H1 (cell line): Measurements from ENCODE around the gene SHISA6. TPM values are rescaled to one million over a fixed set of nuclear protein-coding genes. Genes with fewer than 3 reads are reported as not detected.
A peak's percentile ranks its signal among the peaks of the same experiment; 100 is the strongest.

Experiments
- CTCF ChIA-PET: fragments of 300-600 bp; sonication (Branson Sonifier 250); formaldehyde crosslinking; loops from one replicate; lab custom pipeline; 2021; ENCODE audit not compliant: partially characterized antibody; lab: Charles Lee
- POLR2A ChIA-PET: fragments of 300-600 bp; sonication (Branson Sonifier 250); formaldehyde crosslinking; loops from one replicate; lab custom pipeline; 2021; ENCODE audit warnings: inconsistent platforms; ENCODE audit not compliant: partially characterized antibody; lab: Charles Lee
- DNase-seq, 2 experiments: peaks; one replicate each; pipeline versions ENCODE4 v3.0.0 to v3.0.0-alpha.2; 2010 to 2022; ENCODE audit warnings: low spot score in 2 of 2, low read depth in 1 of 2, mixed read lengths in 1 of 2
- FAIRE-seq: peaks from 2 replicates; lab custom pipeline; 2011; peaks lifted over from hg19 to GRCh38; lab: Jason Lieb, UNC
- H2AFZ ChIP-seq: 2 replicates; pipeline ENCODE4 v1.8.1; 2012; ENCODE audit warnings: low read length, inconsistent platforms
- H2AK5ac ChIP-seq: 2 replicates; pipeline ENCODE4 v1.6.1; 2013; ENCODE audit warnings: low read depth, low read length
- H2BK120ac ChIP-seq: replicated peaks from 2 replicates; pipeline ENCODE3; 2013; ENCODE audit warnings: low read depth, low read length, inconsistent platforms
- H2BK12ac ChIP-seq: 2 replicates; pipeline ENCODE4 v1.6.1; 2013; ENCODE audit warnings: low read depth, low read length
- H2BK15ac ChIP-seq: 2 replicates; pipeline ENCODE4 v1.6.1; 2013; ENCODE audit warnings: low read length
- H2BK20ac ChIP-seq: 2 replicates; pipeline ENCODE4 v1.6.1; 2013; ENCODE audit warnings: low read length
- H2BK5ac ChIP-seq: 2 replicates; pipeline ENCODE4 v1.6.1; 2013; ENCODE audit warnings: low read depth, low read length
- H3K14ac ChIP-seq: 2 replicates; pipeline ENCODE4 v1.6.1; 2013; ENCODE audit warnings: inconsistent platforms; ENCODE audit not compliant: insufficient read length
- H3K18ac ChIP-seq: 2 replicates; pipeline ENCODE4 v1.6.1; 2013; ENCODE audit warnings: low read length; ENCODE audit errors: extremely low read depth
- H3K23ac ChIP-seq: 2 replicates; pipeline ENCODE4 v1.6.1; 2013; ENCODE audit warnings: inconsistent platforms; ENCODE audit not compliant: insufficient read length
- H3K23me2 ChIP-seq: 2 replicates; pipeline ENCODE4 v1.6.1; 2013; ENCODE audit warnings: low read depth, low read length
- H3K27ac ChIP-seq: 2 replicates; pipeline ENCODE4 v1.6.1; 2011; ENCODE audit warnings: low read depth, low read length, inconsistent platforms
- H3K27me3 ChIP-seq, 4 experiments: replicated peaks in 1 of 4; 1 replicate in 1 of 4; 2 replicates in 3 of 4; pipeline versions ENCODE4 v1.6.1 to v1.8.1; 2011 to 2013; ENCODE audit warnings: low read length in 3 of 4, mild to moderate bottlenecking in 3 of 4, inconsistent platforms in 2 of 4, mixed read lengths in 2 of 4, moderate library complexity in 1 of 4; ENCODE audit not compliant: control insufficient read depth in 3 of 4, insufficient read depth in 3 of 4; ENCODE audit errors: extremely low read depth in 1 of 4
- H3K36me3 ChIP-seq, 4 experiments: 2 replicates each; pipeline versions ENCODE4 v1.6.1 to v1.8.1; 2011 to 2013; ENCODE audit warnings: mild to moderate bottlenecking in 4 of 4, low read length in 3 of 4, moderate library complexity in 2 of 4, control low read depth in 1 of 4, inconsistent platforms in 1 of 4; ENCODE audit not compliant: insufficient read depth in 4 of 4, control insufficient read depth in 2 of 4
- H3K4ac ChIP-seq: replicated peaks from 2 replicates; pipeline ENCODE3; 2013; ENCODE audit warnings: low read length, low read depth, mixed read lengths, inconsistent platforms; ENCODE audit not compliant: insufficient read length
- H3K4me1 ChIP-seq, 4 experiments: replicated peaks in 1 of 4; 1 replicate in 1 of 4; 2 replicates in 3 of 4; pipeline versions ENCODE4 v1.6.1 to v1.8.1; 2011 to 2013; ENCODE audit warnings: low read length in 3 of 4, inconsistent platforms in 2 of 4, mixed read lengths in 1 of 4; ENCODE audit not compliant: insufficient read depth in 4 of 4, control insufficient read depth in 3 of 4
- H3K4me2 ChIP-seq, 2 experiments: 2 replicates each; pipeline versions ENCODE4 v1.6.1 to v1.8.1; 2011 to 2013; ENCODE audit warnings: low read depth in 2 of 2, low read length in 2 of 2, control low read depth in 1 of 2, inconsistent platforms in 1 of 2, mild to moderate bottlenecking in 1 of 2; ENCODE audit not compliant: insufficient read depth in 1 of 2
- H3K4me3 ChIP-seq, 4 experiments: fragments of 200-600, 300-600 bp in 1 of 4; sonication (generic), shearing (Covaris generic), sonication (Bioruptor Twin) in 1 of 4; 2 replicates each; pipeline versions ENCODE4 v1.5.1 to v1.8.1; 2011 to 2016; ENCODE audit warnings: low read length in 4 of 4, low read depth in 3 of 4, control low read depth in 2 of 4, inconsistent platforms in 2 of 4, mild to moderate bottlenecking in 2 of 4, mixed read lengths in 1 of 4, moderate library complexity in 1 of 4; ENCODE audit not compliant: insufficient read depth in 2 of 4; ENCODE audit errors: extremely low read depth in 1 of 4
- H3K56ac ChIP-seq: replicated peaks from 2 replicates; pipeline ENCODE3; 2013; ENCODE audit warnings: low read depth, mild to moderate bottlenecking, mixed read lengths, low read length, inconsistent platforms; ENCODE audit not compliant: insufficient read length
- H3K79me1 ChIP-seq: 2 replicates; pipeline ENCODE4 v1.6.1; 2013; ENCODE audit warnings: low read depth, low read length, control low read depth
- H3K79me2 ChIP-seq, 2 experiments: 2 replicates each; pipeline versions ENCODE4 v1.6.1 to v1.8.1; 2012 to 2013; ENCODE audit warnings: low read length in 2 of 2, mild to moderate bottlenecking in 2 of 2, inconsistent platforms in 1 of 2; ENCODE audit not compliant: insufficient read depth in 2 of 2, control insufficient read depth in 1 of 2
- H3K9ac ChIP-seq, 4 experiments: replicated peaks in 1 of 4; 1 replicate in 1 of 4; 2 replicates in 3 of 4; pipeline versions ENCODE4 v1.6.1 to v1.8.1; 2011 to 2013; ENCODE audit warnings: low read depth in 3 of 4, low read length in 3 of 4, control low read depth in 2 of 4, mild to moderate bottlenecking in 2 of 4, moderate library complexity in 2 of 4, inconsistent platforms in 1 of 4; ENCODE audit errors: extremely low read depth in 1 of 4
- H3K9me3 ChIP-seq, 2 experiments: 2 replicates each; pipeline versions ENCODE4 v1.6.1 to v1.8.1; 2012 to 2013; ENCODE audit warnings: mild to moderate bottlenecking in 2 of 2, moderate library complexity in 2 of 2, control low read depth in 1 of 2, inconsistent platforms in 1 of 2, low read depth in 1 of 2, low read length in 1 of 2, mixed read lengths in 1 of 2; ENCODE audit not compliant: insufficient read depth in 2 of 2
- H4K20me1 ChIP-seq, 2 experiments: replicated peaks in 1 of 2; 2 replicates each; pipeline versions ENCODE3 to v1.8.1; 2011 to 2013; ENCODE audit warnings: inconsistent platforms in 2 of 2, low read length in 2 of 2, mild to moderate bottlenecking in 1 of 2; ENCODE audit not compliant: insufficient read depth in 2 of 2, control insufficient read depth in 1 of 2
- H4K5ac ChIP-seq: 2 replicates; pipeline ENCODE4 v1.6.1; 2013; ENCODE audit warnings: low read length, low read depth, mixed read lengths, inconsistent platforms; ENCODE audit not compliant: insufficient read length
- H4K8ac ChIP-seq: 2 replicates; pipeline ENCODE4 v1.8.0; 2013; ENCODE audit warnings: mild to moderate bottlenecking, moderate library complexity, low read length, inconsistent platforms; ENCODE audit not compliant: insufficient read depth; ENCODE audit errors: extremely low read depth
- H4K91ac ChIP-seq: replicated peaks from 2 replicates; pipeline ENCODE3; 2013; ENCODE audit warnings: low read length, mixed read lengths, inconsistent platforms; ENCODE audit not compliant: insufficient read length
- CEBPB ChIP-seq: IDR thresholded peaks from 2 replicates; pipeline ENCODE4 v1.6.1; 2012; ENCODE audit warnings: low read depth, low read length
- POLR2A ChIP-seq, 2 experiments: IDR thresholded peaks; 1 replicate in 1 of 2; 2 replicates in 1 of 2; pipeline ENCODE4 v1.6.1; 2011; ENCODE audit warnings: low read depth in 2 of 2, low read length in 2 of 2, mild to moderate bottlenecking in 2 of 2; ENCODE audit errors: control extremely low read depth in 1 of 2
- RFX5 ChIP-seq: IDR thresholded peaks from 2 replicates; pipeline ENCODE4 v1.6.1; 2011; ENCODE audit warnings: low read depth, low read length, improper control_type of control experiment, borderline replicate concordance
- RNF2 ChIP-seq: fragments of 200-900, 300-1000 bp; sonication (generic); IDR thresholded peaks from 2 replicates; pipeline ENCODE4 v1.7.1; 2016; ENCODE audit warnings: borderline replicate concordance, low read depth, mild to moderate bottlenecking, antibody characterized with exemption, low read length; ENCODE audit not compliant: poor library complexity, severe bottlenecking; ENCODE audit errors: missing control alignments
- SAP30 ChIP-seq: fragments of 300-600 bp; sonication (generic); IDR thresholded peaks from 2 replicates; pipeline ENCODE4 v1.7.1; 2012; ENCODE audit warnings: low read length, moderate library complexity, mild to moderate bottlenecking, inconsistent platforms; ENCODE audit not compliant: insufficient read depth, insufficient replicate concordance
- TAF7 ChIP-seq: optimal IDR thresholded peaks from 2 replicates; pipeline ENCODE3; 2011; ENCODE audit warnings: low read depth, mild to moderate bottlenecking, inconsistent platforms, low read length, moderate library complexity, borderline replicate concordance
- TBP ChIP-seq: IDR thresholded peaks from 2 replicates; pipeline ENCODE4 v1.6.1; 2011; ENCODE audit warnings: low read depth, low read length, improper control_type of control experiment
- WGBS, 2 experiments: shearing (Covaris generic) in 1 of 2; methylation state at CpG; one replicate each; pipeline versions ENCODE4 v1.1.6 to v1.1.7; 2013 to 2015; ENCODE audit warnings: low lambda C conversion rate in 2 of 2, mixed read lengths in 2 of 2, inconsistent platforms in 1 of 2, low coverage in 1 of 2, missing lambda C conversion rate in 1 of 2; ENCODE audit not compliant: insufficient replicate concordance in 2 of 2, insufficient coverage in 1 of 2, insufficient read length in 1 of 2; ENCODE audit errors: extremely low coverage in 1 of 2, missing lambda C conversion rate in 1 of 2; 5-methylcytosine and 5-hydroxymethylcytosine counted together
- polyA plus RNA-seq, 7 experiments: library from polyadenylated mRNA; depleted of rRNA in 3 of 7; stranded (reverse) in 5 of 7; unstranded in 2 of 7; fragments of >200 nt in 5 of 7; fragments of 200-250 nt in 2 of 7; gene quantifications; 1 replicate in 5 of 7; 2 replicates in 1 of 7; 4 replicates in 1 of 7; pipeline versions ENCODE4 v1.2.1 to v1.2.3, GENCODE V29; 2011 to 2013; ENCODE audit warnings: missing spikeins in 2 of 7, mixed read lengths in 2 of 7
- total RNA-seq: library from RNA; stranded (reverse); fragmentation: NEBNext Ultra II Directional; extraction: Animal tissue kit (Norgen Biotek cat#: 25700); gene quantifications from 2 replicates; pipeline ENCODE4 v1.2.1, GENCODE V29; 2021

SHISA6 gene
- total and polyA plus RNA-seq, 2 of the 8 experiments (the other 6 are each of a cell fraction or from before 2014, with no cell fraction given): 2.9 to 4.8 TPM

- no peak overlapping the region for H3K27ac ChIP-seq
- TF ChIP-seq RFX5 (no peak), TBP (no peak), SAP30 (no peak), TAF7 (peak; percentile 71), POLR2A (IDR thresholded peaks at IDR 0.05; ENCODE audit: control extremely low read depth in 1 of 2, low read depth in 2 of 2, low read length in 2 of 2) (peak in 1 of 2 experiments; percentile 69; a peak in 2 of 3 replicates), RNF2 (no peak), CEBPB (peak; percentile 48; the same call in 1 of the 2 replicates)
Measured at GRCh38 chr17:11486101-11486867, 245.3 kb downstream of the SHISA6 start.

More at GRCh38 chr17:11486101-11486867, 245.3 kb downstream of the SHISA6 start:
- CTCF ChIA-PET: interaction anchor here (0.9 kb wide), 1 partner anchor 42 kb away, joined by 3 read pairs; no protein-coding TSS in a partner anchor
- no peak overlapping the region for H2AFZ ChIP-seq
- no peak overlapping the region for H4K91ac ChIP-seq
- no peaks in the 10 kb centered on the region for H3K36me3 ChIP-seq
- no peak overlapping the region for H3K18ac ChIP-seq
- no peak overlapping the region for H3K4ac ChIP-seq
- no peak overlapping the region for H3K56ac ChIP-seq
- no peaks in the 10 kb centered on the region for H3K79me1 ChIP-seq
- DNase-seq (peak in 1 of 2 experiments; percentile 37), FAIRE-seq (no peak)
- no peaks in the 10 kb centered on the region for H3K27me3 ChIP-seq
- peaks cover 2 to 9% (median 5%) of the 10 kb centered on the region in 4 experiments; a peak in 3 of 7 replicates for H3K4me1 ChIP-seq
- no peak overlapping the region for H2BK20ac ChIP-seq
- H3K4me3 ChIP-seq: no peak overlapping the region
- no peaks in the 10 kb centered on the region for H4K20me1 ChIP-seq
- no peak overlapping the region for H2BK15ac ChIP-seq
- H2BK120ac ChIP-seq: no peak overlapping the region
- no peak overlapping the region for H3K4me2 ChIP-seq
- no peak overlapping the region for H4K5ac ChIP-seq
- H3K9ac ChIP-seq: no peak overlapping the region; a peak in 1 of 7 replicates
- WGBS, 2 experiments: 78% methylated on average over 12 of the region's 12 CpGs; no CpG with 5 or more reads in 1 of the 2 experiments
- H3K9me3 ChIP-seq: no peaks in the 10 kb centered on the region
- no peak overlapping the region for H4K8ac ChIP-seq
- H2BK12ac ChIP-seq: no peak overlapping the region
- no peak overlapping the region for H2AK5ac ChIP-seq
- no peaks in the 10 kb centered on the region for H3K79me2 ChIP-seq
- no peak overlapping the region for H3K14ac ChIP-seq
- POLR2A ChIA-PET: no interaction called here
- H3K23ac ChIP-seq: no peak overlapping the region
- no peaks in the 10 kb centered on the region for H3K23me2 ChIP-seq
- H2BK5ac ChIP-seq: no peak overlapping the region
